NCI-H2171 (cell line): Measurements from ENCODE around the gene PACSIN2.
"Not testable (repeated sequence)": the region's sequence is repeated elsewhere in the genome, so short reads cannot be mapped to it uniquely, and the experiment has no call there.

Experiments
- DNase-seq: peaks from one replicate; lab custom pipeline; 2025; lab: John Stamatoyannopoulos, UW

The PACSIN2 gene

GRCh38 chr22:42964994-42965699 is 49.8 kb downstream of the PACSIN2 start:
- peak; percentile 29 for DNase-seq

GRCh38 chr22:42963231-42963595 is 51.7 kb downstream of the PACSIN2 start:
- DNase-seq, result no peak

GRCh38 chr22:42962295-42963230 is 52.4 kb downstream of the PACSIN2 start:
- no peak for DNase-seq

- no peak for DNase-seq
These were observed 53.1 kb downstream of the PACSIN2 start for GRCh38 chr22:42961810-42962209.

- DNase-seq, result not testable (repeated sequence)
These were observed 53.6 kb downstream of the PACSIN2 start for GRCh38 chr22:42961400-42961690.

- DNase-seq, result no peak
These were observed 54.2 kb downstream of the PACSIN2 start for GRCh38 chr22:42960531-42961399.

- DNase-seq, result no peak
These were observed 55.1 kb downstream of the PACSIN2 start for GRCh38 chr22:42959576-42960509.

GRCh38 chr22:42958937-42959336 is 56.0 kb downstream of the PACSIN2 start:
- DNase-seq, result no peak

- DNase-seq, result no peak
These were observed 57.0 kb downstream of the PACSIN2 start for GRCh38 chr22:42957958-42958357.

GRCh38 chr22:42957544-42957943 is 57.4 kb downstream of the PACSIN2 start:
- DNase-seq, result no peak

- DNase-seq, result no peak
These were observed 59.1 kb downstream of the PACSIN2 start for GRCh38 chr22:42955848-42956247.

GRCh38 chr22:42955087-42955635 is 59.8 kb downstream of the PACSIN2 start:
- no peak for DNase-seq

- DNase-seq, result not testable (repeated sequence)
These were observed 61.2 kb downstream of the PACSIN2 start for GRCh38 chr22:42953751-42954150.

GRCh38 chr22:42951093-42951710 is 63.7 kb downstream of the PACSIN2 start:
- no peak for DNase-seq

GRCh38 chr22:42950281-42950680 is 64.7 kb downstream of the PACSIN2 start:
- DNase-seq, result no peak

- no peak for DNase-seq
These were observed 65.8 kb downstream of the PACSIN2 start for GRCh38 chr22:42949159-42949558.

- no peak for DNase-seq
These were observed 66.7 kb downstream of the PACSIN2 start for GRCh38 chr22:42948294-42948693.

GRCh38 chr22:42947211-42947990 is 67.5 kb downstream of the PACSIN2 start:
- DNase-seq, result peak; percentile 96

- no peak for DNase-seq
These were observed 68.3 kb downstream of the PACSIN2 start for GRCh38 chr22:42946546-42947198.
